Measurements from ENCODE around the gene ITGBL1. TPM values are rescaled to one million over a fixed set of nuclear protein-coding genes. Genes with fewer than 3 reads are reported as not detected.

ITGBL1 gene
- total and polyA plus RNA-seq, 2 donors (not counting 1 experiment from before 2014, with no cell fraction given) = not detected

- no peak overlapping the region for H3K27ac ChIP-seq (ENCODE audit: low read length in 2 of 2)
- H3K4me3 ChIP-seq (ENCODE audit: control extremely low read depth in 1 of 5, extremely low read depth in 1 of 5, insufficient read depth in 1 of 5, low read depth in 2 of 5, low read length in 4 of 5) = no peak overlapping the region
- Mint-ChIP-seq H3K4me1 (no peaks in the 10 kb centered on the region), H3K4me3 (no peak overlapping the region), H3K27ac (no peak overlapping the region), H3K27me3 (peaks cover 3% of the 10 kb centered on the region), H3K9me3 (ENCODE audit: insufficient read depth) (no peaks in the 10 kb centered on the region)
- no peaks in the 10 kb centered on the region for H3K79me2 ChIP-seq (ENCODE audit: control insufficient read depth, insufficient read depth, low read length)
- H4K20me1 ChIP-seq (ENCODE audit: control insufficient read depth, insufficient read depth, low read length, poor library complexity, severe bottlenecking) = no peaks in the 10 kb centered on the region
- no peak overlapping the region for H2AFZ ChIP-seq (ENCODE audit: insufficient read depth, low read depth, low read length, poor library complexity, severe bottlenecking)
- POLR2A ChIA-PET = no interaction called here
- ATAC-seq (ENCODE audit: low read depth) (no peak), DNase-seq (no peak)
- no peak overlapping the region for H3K9ac ChIP-seq (ENCODE audit: low read length)
- WGBS (ENCODE audit: insufficient coverage) = 0% methylated on average over 2 of the region's 3 CpGs
- no peaks in the 10 kb centered on the region for H3K27me3 ChIP-seq (replicated peaks in 1 of 4; ENCODE audit: control extremely low read depth in 1 of 4, control insufficient read depth in 3 of 4, insufficient read depth in 4 of 4, low read length in 3 of 4)
- no peaks in the 10 kb centered on the region for H3K4me1 ChIP-seq (ENCODE audit: control insufficient read depth in 2 of 2, insufficient read depth in 2 of 2, low read length in 2 of 2)
- H3K4me2 ChIP-seq (replicated peaks; ENCODE audit: low read depth, low read length, poor library complexity, severe bottlenecking) = no peak overlapping the region
- H3K9me3 ChIP-seq (ENCODE audit: control extremely low read depth in 1 of 3, control insufficient read depth in 2 of 3, insufficient read depth in 1 of 3, low read length in 2 of 3) = no peaks in the 10 kb centered on the region
- intact Hi-C loops (cut with micrococcal nuclease) = no loop called here
- CTCF ChIA-PET = no interaction called here
- no peaks in the 10 kb centered on the region for H3K36me3 ChIP-seq (replicated peaks in 1 of 2; ENCODE audit: control extremely low read depth in 1 of 2, control insufficient read depth in 1 of 2, extremely low read depth in 1 of 2, insufficient read depth in 2 of 2, low read length in 1 of 2)
- TF ChIP-seq, protein P1, sequence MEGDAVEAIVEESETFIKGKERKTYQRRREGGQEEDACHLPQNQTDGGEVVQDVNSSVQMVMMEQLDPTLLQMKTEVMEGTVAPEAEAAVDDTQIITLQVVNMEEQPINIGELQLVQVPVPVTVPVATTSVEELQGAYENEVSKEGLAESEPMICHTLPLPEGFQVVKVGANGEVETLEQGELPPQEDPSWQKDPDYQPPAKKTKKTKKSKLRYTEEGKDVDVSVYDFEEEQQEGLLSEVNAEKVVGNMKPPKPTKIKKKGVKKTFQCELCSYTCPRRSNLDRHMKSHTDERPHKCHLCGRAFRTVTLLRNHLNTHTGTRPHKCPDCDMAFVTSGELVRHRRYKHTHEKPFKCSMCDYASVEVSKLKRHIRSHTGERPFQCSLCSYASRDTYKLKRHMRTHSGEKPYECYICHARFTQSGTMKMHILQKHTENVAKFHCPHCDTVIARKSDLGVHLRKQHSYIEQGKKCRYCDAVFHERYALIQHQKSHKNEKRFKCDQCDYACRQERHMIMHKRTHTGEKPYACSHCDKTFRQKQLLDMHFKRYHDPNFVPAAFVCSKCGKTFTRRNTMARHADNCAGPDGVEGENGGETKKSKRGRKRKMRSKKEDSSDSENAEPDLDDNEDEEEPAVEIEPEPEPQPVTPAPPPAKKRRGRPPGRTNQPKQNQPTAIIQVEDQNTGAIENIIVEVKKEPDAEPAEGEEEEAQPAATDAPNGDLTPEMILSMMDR (IDR thresholded peaks at IDR 0.05) = no peak
- TF ChIP-seq EZH2 (IDR thresholded peaks at IDR 0.05; ENCODE audit: borderline replicate concordance, insufficient read depth, low read depth, low read length, poor library complexity, severe bottlenecking) = no peak
These were observed 299.0 kb downstream of the ITGBL1 start for GRCh38 chr13:101751488-101751887.

DNA sequence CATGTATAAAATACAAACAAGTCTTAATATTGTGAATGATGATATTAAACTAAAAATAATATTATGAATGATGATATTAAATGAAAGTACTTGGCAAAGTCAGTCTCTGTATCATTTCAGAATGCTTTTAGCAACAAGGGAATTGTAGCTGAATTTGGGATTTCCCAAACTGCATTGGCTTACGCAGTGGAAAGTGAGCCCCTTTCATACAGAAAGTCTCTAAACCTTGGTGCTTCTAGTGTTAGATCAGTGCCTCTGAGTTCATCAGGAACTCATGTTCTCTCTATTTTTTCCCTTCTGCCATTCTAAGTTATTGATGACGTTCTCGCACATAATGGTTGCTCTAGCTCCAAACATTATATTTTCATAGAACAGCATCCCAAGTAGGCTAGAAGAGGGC lies 300.0 kb downstream of the ITGBL1 start:
- no peaks in the 10 kb centered on the region for H3K9me3 Mint-ChIP-seq (ENCODE audit: insufficient read depth)

More for the DNA sequence above, 300.0 kb downstream of the ITGBL1 start:
- ChIA-PET POLR2A (no interaction called here), CTCF (no interaction called here)
- Histone ChIP-seq H3K4me1 (ENCODE audit: control insufficient read depth in 2 of 2, insufficient read depth in 2 of 2, low read length in 2 of 2) (no peaks in the 10 kb centered on the region), H2AFZ (ENCODE audit: insufficient read depth, low read depth, low read length, poor library complexity, severe bottlenecking) (no peak overlapping the region), H3K9me3 (ENCODE audit: control extremely low read depth in 1 of 3, control insufficient read depth in 2 of 3, insufficient read depth in 1 of 3, low read length in 2 of 3) (no peaks in the 10 kb centered on the region), H3K27ac (ENCODE audit: low read length in 2 of 2) (no peak overlapping the region), H3K79me2 (ENCODE audit: control insufficient read depth, insufficient read depth, low read length) (no peaks in the 10 kb centered on the region), H4K20me1 (ENCODE audit: control insufficient read depth, insufficient read depth, low read length, poor library complexity, severe bottlenecking) (no peaks in the 10 kb centered on the region), H3K36me3 (replicated peaks in 1 of 2; ENCODE audit: control extremely low read depth in 1 of 2, control insufficient read depth in 1 of 2, extremely low read depth in 1 of 2, insufficient read depth in 2 of 2, low read length in 1 of 2) (no peaks in the 10 kb centered on the region), H3K9ac (ENCODE audit: low read length) (no peak overlapping the region), H3K27me3 (replicated peaks in 1 of 4; ENCODE audit: control extremely low read depth in 1 of 4, control insufficient read depth in 3 of 4, insufficient read depth in 4 of 4, low read length in 3 of 4) (no peaks in the 10 kb centered on the region), H3K4me2 (replicated peaks; ENCODE audit: low read depth, low read length, poor library complexity, severe bottlenecking) (no peak overlapping the region), H3K4me3 (ENCODE audit: control extremely low read depth in 1 of 5, extremely low read depth in 1 of 5, insufficient read depth in 1 of 5, low read depth in 2 of 5, low read length in 4 of 5) (no peak overlapping the region)
- TF ChIP-seq EZH2 (IDR thresholded peaks at IDR 0.05; ENCODE audit: borderline replicate concordance, insufficient read depth, low read depth, low read length, poor library complexity, severe bottlenecking) = no peak
- TF ChIP-seq, protein P1 (IDR thresholded peaks at IDR 0.05) = no peak
- Mint-ChIP-seq H3K4me1 (no peaks in the 10 kb centered on the region), H3K27ac (no peak overlapping the region), H3K4me3 (no peak overlapping the region), H3K27me3 (peaks cover 2% of the 10 kb centered on the region)
- no peak for DNase-seq
- intact Hi-C loops (cut with micrococcal nuclease) = no loop called here
- no peak for ATAC-seq (ENCODE audit: low read depth)
- 83% methylated on average over 1 of the region's 3 CpGs for WGBS (ENCODE audit: insufficient coverage)

Data from B cell (primary cell).